GM12864 (cell line): Measurements from ENCODE around the gene ERC2.

Experiments used
- DNase-seq: peaks from one replicate; pipeline ENCODE4 v3.0.0-alpha.2; 2011; ENCODE audit warnings: low read depth
- H3K4me3 ChIP-seq: 2 replicates; pipeline ENCODE4 v1.5.1; 2011; ENCODE audit warnings: mild to moderate bottlenecking, low read depth, low read length, control low read depth
- TF ChIP-seq, protein P1 (sequence below): IDR thresholded peaks from 2 replicates; pipeline ENCODE4 v1.5.1; 2011; ENCODE audit warnings: low read depth, mild to moderate bottlenecking, moderate library complexity, low read length, control low read depth, inconsistent platforms; ENCODE audit errors: missing control alignments

ERC2 gene

DNA sequence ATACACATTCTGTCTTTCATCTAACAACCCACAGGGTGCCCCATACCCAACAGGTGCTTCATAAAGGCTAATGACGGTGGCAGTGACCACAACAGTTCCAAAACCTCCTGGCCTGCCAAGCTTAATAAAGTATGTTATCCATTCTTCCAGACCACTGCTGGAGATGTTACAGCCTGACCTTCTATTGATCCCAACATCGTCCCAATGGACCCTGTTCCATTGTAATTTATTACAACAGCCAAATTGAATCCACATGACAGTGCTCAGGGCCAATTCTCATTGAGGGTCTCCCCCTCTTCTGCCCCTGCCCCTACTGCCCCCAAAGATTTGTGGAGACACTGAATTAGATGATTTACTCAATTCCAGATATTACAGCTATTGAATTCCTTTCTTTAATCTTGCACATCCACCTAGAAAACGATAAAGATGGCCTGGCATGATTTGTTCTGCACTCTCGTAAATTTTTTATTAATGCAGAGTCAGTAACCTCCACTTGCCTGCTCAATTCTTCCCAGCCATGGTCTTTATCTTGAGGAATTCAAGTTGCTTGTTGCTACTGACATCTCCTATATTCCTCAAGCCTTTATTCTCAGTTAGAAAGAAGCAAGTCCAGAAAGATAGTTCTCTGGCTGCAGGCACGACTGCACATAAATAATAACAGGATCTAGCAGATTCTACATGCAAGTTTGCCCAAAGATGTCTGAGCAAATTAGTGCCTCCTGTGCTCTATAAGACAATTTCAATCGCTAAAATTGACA is 407.6 kb downstream of the ERC2 start:
- no peak for DNase-seq
- TF ChIP-seq, protein P1, sequence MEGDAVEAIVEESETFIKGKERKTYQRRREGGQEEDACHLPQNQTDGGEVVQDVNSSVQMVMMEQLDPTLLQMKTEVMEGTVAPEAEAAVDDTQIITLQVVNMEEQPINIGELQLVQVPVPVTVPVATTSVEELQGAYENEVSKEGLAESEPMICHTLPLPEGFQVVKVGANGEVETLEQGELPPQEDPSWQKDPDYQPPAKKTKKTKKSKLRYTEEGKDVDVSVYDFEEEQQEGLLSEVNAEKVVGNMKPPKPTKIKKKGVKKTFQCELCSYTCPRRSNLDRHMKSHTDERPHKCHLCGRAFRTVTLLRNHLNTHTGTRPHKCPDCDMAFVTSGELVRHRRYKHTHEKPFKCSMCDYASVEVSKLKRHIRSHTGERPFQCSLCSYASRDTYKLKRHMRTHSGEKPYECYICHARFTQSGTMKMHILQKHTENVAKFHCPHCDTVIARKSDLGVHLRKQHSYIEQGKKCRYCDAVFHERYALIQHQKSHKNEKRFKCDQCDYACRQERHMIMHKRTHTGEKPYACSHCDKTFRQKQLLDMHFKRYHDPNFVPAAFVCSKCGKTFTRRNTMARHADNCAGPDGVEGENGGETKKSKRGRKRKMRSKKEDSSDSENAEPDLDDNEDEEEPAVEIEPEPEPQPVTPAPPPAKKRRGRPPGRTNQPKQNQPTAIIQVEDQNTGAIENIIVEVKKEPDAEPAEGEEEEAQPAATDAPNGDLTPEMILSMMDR = no peak
- no peak overlapping the region for H3K4me3 ChIP-seq

DNA sequence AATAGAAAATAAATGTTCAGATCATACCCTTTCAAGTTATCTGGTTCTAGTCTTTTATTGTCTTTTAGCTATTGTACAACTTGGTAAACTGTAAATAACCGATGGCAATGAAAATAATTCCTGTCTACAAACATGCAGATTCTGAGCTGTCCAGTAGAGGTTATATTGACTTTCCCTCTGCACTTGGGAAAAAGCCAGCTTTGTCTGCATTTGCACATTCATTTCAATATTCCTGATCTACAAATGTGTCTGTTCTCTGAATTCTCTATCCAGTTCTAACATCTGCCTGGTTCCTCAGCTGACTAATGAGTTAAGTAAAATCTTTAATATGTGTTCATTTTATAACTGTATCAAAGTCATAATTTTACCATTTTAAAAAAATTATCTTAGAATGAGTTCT is 408.5 kb downstream of the ERC2 start:
- TF ChIP-seq, protein P1 = no peak
- no peak overlapping the region for H3K4me3 ChIP-seq
- no peak for DNase-seq

GRCh38 chr3:56055951-56056350 is 412.3 kb downstream of the ERC2 start:
- no peak for DNase-seq
- TF ChIP-seq, protein P1 = no peak
- H3K4me3 ChIP-seq = no peak overlapping the region

DNA sequence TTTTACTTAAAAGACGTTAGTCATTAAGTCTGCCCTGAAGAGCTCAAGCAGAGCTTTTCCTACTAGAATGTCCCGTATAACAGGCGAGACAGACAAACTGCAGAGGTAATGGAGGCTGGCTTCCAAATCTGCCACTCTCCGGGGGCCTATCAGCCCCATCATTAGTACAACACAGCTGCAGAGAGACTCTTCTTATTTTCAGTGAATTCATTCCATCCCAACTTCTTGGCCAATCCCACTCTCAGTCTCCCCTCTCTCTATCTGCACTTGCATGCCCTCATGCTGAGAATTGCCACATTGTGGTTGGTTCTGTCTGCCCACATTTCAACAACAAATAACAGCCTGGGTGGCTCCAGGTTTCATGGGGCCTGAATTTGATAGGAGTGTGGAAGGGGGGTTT is 412.7 kb downstream of the ERC2 start:
- DNase-seq = no peak
- H3K4me3 ChIP-seq = no peak overlapping the region
- TF ChIP-seq, protein P1 = no peak

DNA sequence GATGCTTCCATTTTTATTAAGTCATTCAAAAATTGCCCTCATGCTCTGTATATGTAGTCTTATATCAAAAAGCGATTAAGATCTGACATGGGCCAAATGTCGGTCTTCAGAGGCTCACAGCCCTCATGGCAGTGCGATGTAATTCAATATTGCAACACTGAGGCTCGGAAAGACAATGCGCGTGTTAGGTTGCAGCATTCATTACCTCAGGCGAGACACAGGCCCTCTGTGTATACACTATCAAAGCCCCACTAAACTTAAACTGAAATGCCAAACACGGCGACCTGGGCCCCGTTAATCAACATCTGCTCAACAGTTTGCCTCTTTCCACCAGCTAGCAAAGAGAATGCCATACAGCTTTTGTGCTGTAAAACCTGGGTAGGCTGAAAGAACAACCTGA is 413.4 kb downstream of the ERC2 start:
- TF ChIP-seq, protein P1 = no peak
- no peak overlapping the region for H3K4me3 ChIP-seq
- no peak for DNase-seq

DNA sequence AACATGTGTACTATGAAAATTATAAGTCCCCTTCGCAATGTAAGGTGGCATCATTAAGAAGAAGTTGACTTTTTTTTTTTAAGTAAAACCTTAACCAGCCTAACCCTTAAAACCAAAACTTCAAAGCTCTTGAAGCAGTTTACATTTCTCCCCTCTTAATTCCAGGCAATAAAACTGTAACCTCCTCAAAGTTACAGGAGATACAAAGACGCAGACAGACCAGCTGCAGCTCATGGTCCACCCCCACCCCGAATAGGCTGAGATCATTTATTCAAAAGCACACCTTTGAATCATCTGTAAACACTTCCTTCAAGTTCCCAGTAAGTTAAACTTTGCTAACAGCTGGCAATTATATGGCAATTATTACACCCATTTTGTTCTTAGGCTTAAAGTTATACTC is 414.5 kb downstream of the ERC2 start:
- H3K4me3 ChIP-seq = no peak overlapping the region
- DNase-seq = no peak
- TF ChIP-seq, protein P1 = no peak

DNA sequence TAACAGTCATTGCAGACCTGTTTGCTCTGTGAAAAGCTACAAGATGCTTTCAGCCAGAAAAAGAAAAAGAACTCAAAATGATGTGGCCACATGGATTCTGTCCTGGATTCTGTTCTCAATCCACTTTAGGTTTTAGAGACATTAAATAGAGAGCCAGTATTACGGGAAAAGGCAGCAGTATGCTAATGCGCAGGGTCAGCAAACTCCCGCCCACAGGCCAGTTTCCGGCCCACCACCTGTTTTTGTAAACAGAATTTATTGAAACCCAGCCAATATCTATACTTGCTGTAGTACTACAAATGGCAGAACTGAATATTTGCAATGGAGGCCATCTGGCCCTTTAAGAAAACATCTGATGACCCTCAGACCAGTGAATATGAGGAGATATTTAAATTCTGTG is 416.1 kb downstream of the ERC2 start:
- H3K4me3 ChIP-seq = no peak overlapping the region
- TF ChIP-seq, protein P1 = no peak
- DNase-seq = no peak
